Endodermal cell (in vitro differentiated cells): ENCODE data around the gene NEDD4L. TPM values are rescaled to one million over a fixed set of nuclear protein-coding genes. Genes with fewer than 3 reads are reported as not detected.

ENCODE experiments used
- DNase-seq: peaks from one replicate; pipeline ENCODE4 v3.0.0-alpha.2; 2017
- H3K27ac ChIP-seq: 2 replicates; pipeline ENCODE4 v1.5.1; 2013; ENCODE audit warnings: mild to moderate bottlenecking, low read depth, low read length, moderate library complexity
- H3K27me3 ChIP-seq: 2 replicates; pipeline ENCODE4 v1.6.1; 2013; ENCODE audit warnings: mild to moderate bottlenecking, low read length, moderate library complexity; ENCODE audit not compliant: insufficient read depth, control insufficient read depth, poor library complexity, severe bottlenecking
- H3K36me3 ChIP-seq: 2 replicates; pipeline ENCODE4 v1.7.0; 2013; ENCODE audit warnings: mild to moderate bottlenecking, low read length, moderate library complexity; ENCODE audit not compliant: control insufficient read depth, insufficient read depth
- H3K4me1 ChIP-seq: one replicate; pipeline ENCODE4 v1.7.0; 2013; ENCODE audit warnings: low read length; ENCODE audit not compliant: control insufficient read depth, insufficient read depth
- H3K4me3 ChIP-seq: 2 replicates; pipeline ENCODE4 v1.5.1; 2013; ENCODE audit warnings: mild to moderate bottlenecking, low read length, moderate library complexity
- H3K9ac ChIP-seq: 2 replicates; pipeline ENCODE4 v1.6.1; 2013; ENCODE audit warnings: mild to moderate bottlenecking, low read length, moderate library complexity; ENCODE audit not compliant: poor library complexity, severe bottlenecking; ENCODE audit errors: extremely low read depth
- H3K9me3 ChIP-seq: 2 replicates; pipeline ENCODE4 v1.6.1; 2013; ENCODE audit warnings: mild to moderate bottlenecking, low read length, moderate library complexity; ENCODE audit not compliant: control insufficient read depth
- H3K27ac Mint-ChIP-seq: 2 replicates; pipeline ENCODE4 v1.8.0; 2020; ENCODE audit warnings: mixed read lengths
- H3K27me3 Mint-ChIP-seq: 2 replicates; pipeline ENCODE4 v1.8.0; 2021; ENCODE audit warnings: mild to moderate bottlenecking, mixed read lengths; ENCODE audit not compliant: insufficient read depth
- H3K36me3 Mint-ChIP-seq: 2 replicates; pipeline ENCODE4 v1.8.0; 2020; ENCODE audit warnings: low read depth, mixed read lengths
- H3K4me1 Mint-ChIP-seq: 2 replicates; pipeline ENCODE4 v1.8.0; 2020; ENCODE audit warnings: mixed read lengths
- H3K4me3 Mint-ChIP-seq: 2 replicates; pipeline ENCODE4 v1.8.0; 2020; ENCODE audit warnings: mild to moderate bottlenecking, moderate library complexity, mixed read lengths
- H3K9me3 Mint-ChIP-seq: 2 replicates; pipeline ENCODE4 v1.8.0; 2020; ENCODE audit warnings: mild to moderate bottlenecking, mixed read lengths
- WGBS, 2 experiments: methylation state at CpG; one replicate each; pipeline versions ENCODE4 v1.1.5 to v1.1.7; 2013; ENCODE audit warnings: missing lambda C conversion rate in 2 of 2, mixed read lengths in 1 of 2; ENCODE audit not compliant: insufficient coverage in 1 of 2, insufficient read length in 1 of 2; 5-methylcytosine and 5-hydroxymethylcytosine counted together
- total RNA-seq, 2 donors: library from RNA; stranded (reverse); fragmentation: NEBNext Ultra II Directional in 1 of 2; extraction: Animal tissue kit (Norgen Biotek cat#: 25700) in 1 of 2; gene quantifications; 2 replicates in 1 of 2; 3 replicates in 1 of 2; pipeline ENCODE4 v1.2.1, GENCODE V29; 2021
- TF ChIP-seq, protein P1 (sequence below): fragments of 200-600 bp; sonication (generic); conservative IDR thresholded peaks from 2 replicates; pipeline ENCODE4 v1.5.0; 2021; ENCODE audit warnings: antibody characterized with exemption, mild to moderate bottlenecking

The NEDD4L gene
- total RNA-seq, 2 donors from 2014 or later = 70.5 to 75.3 TPM

DNA sequence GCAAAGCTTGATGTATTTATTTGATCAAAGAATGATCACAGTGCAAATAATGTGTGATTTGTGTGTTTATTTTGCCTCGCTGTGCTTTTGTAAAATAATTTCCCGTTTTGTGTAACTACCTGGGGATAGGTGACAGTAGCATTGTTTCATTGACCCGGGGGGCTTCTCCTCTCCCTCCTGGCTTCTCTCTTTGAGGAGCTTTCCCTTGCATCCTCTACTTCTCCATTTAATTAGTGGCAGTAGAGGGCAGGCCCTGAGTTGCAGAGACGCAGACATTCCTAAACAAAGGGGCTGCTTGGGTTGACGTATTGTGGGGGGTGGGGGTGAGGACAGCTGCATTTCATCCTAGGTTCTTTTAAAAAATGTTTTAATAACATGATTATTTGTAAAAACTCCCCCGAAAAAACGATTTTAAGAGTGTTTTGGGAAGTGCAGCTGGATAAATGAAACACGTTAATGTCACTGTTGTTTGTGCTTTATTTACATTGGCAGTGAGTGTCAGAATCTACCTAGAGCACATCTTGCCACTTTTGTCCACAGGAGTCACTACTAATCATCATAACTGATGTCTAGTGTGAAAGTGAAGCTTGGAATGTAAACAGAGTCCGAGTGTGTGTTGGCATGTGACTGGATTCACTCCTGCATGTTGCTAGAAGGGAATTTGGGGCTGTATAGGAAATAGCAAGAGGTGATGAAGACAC, 2.2 kb downstream of the NEDD4L start:
- H3K9ac ChIP-seq = peak overlapping the region; percentile 88
- peak; percentile 71 for DNase-seq
- Mint-ChIP-seq H3K9me3 (no peaks in the 10 kb centered on the region), H3K27ac (peak overlapping the region; percentile 99), H3K27me3 (peaks cover 11% of the 10 kb centered on the region), H3K36me3 (no peaks in the 10 kb centered on the region), H3K4me1 (peaks cover 41% of the 10 kb centered on the region), H3K4me3 (peak overlapping the region; percentile 98)
- H3K36me3 ChIP-seq = no peaks in the 10 kb centered on the region
- 8% methylated on average over 5 to 9 of the region's 9 CpGs for WGBS, 2 experiments
- peaks cover 5% of the 10 kb centered on the region for H3K27me3 ChIP-seq
- H3K4me3 ChIP-seq = peak overlapping the region; percentile 90
- TF ChIP-seq, protein P1, sequence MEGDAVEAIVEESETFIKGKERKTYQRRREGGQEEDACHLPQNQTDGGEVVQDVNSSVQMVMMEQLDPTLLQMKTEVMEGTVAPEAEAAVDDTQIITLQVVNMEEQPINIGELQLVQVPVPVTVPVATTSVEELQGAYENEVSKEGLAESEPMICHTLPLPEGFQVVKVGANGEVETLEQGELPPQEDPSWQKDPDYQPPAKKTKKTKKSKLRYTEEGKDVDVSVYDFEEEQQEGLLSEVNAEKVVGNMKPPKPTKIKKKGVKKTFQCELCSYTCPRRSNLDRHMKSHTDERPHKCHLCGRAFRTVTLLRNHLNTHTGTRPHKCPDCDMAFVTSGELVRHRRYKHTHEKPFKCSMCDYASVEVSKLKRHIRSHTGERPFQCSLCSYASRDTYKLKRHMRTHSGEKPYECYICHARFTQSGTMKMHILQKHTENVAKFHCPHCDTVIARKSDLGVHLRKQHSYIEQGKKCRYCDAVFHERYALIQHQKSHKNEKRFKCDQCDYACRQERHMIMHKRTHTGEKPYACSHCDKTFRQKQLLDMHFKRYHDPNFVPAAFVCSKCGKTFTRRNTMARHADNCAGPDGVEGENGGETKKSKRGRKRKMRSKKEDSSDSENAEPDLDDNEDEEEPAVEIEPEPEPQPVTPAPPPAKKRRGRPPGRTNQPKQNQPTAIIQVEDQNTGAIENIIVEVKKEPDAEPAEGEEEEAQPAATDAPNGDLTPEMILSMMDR = no peak
- no peaks in the 10 kb centered on the region for H3K9me3 ChIP-seq
- H3K27ac ChIP-seq = peak overlapping the region; percentile 42
- peaks cover 8% of the 10 kb centered on the region for H3K4me1 ChIP-seq

DNA sequence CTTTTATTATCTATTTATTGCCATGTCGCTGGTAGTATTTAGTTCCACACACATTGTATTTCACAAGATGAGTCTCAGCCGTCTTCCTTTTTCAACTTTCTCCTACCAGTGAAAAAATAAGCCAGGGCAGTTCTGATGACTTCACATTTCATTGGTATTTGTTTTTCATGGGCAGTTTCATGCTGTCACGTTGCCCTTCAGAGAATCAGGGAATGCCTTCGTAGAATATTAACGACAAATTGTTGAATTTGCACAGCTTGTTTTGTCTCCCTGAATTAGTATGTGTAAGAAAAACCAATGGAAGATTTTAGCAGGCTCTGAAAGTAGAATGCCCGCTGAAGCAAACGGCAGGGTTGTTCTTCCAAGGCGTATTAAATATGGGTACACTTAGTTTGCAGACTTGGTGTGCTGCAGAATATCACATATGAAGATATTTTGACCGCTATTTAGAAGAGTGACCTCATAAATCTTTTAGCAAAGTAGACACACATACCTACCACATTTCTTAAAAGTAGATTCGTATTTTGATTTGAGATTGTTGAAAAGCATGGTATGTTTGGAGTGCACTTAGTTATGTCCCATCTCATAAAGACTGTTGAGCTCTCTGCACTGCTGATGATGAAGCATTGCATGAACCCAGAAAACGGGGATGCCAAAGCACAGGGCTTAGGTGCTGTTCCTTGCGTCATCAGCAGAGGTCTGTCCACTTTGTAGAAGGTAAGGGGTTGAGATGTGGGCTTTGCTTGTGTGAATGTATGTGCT, 2.9 kb downstream of the NEDD4L start:
- Histone ChIP-seq H3K9ac (peak overlapping the region; percentile 88), H3K4me1 (peaks cover 8% of the 10 kb centered on the region), H3K27ac (no peak overlapping the region), H3K9me3 (no peaks in the 10 kb centered on the region), H3K4me3 (peak overlapping the region; percentile 90), H3K27me3 (no peaks in the 10 kb centered on the region), H3K36me3 (no peaks in the 10 kb centered on the region)
- H3K36me3 Mint-ChIP-seq = no peaks in the 10 kb centered on the region
- no peaks in the 10 kb centered on the region for H3K9me3 Mint-ChIP-seq
- 78 to 79% methylated on average over 8 to 12 of the region's 12 CpGs for WGBS, 2 experiments
- H3K4me3 Mint-ChIP-seq = peak overlapping the region; percentile 98
- H3K27me3 Mint-ChIP-seq = peaks cover 7% of the 10 kb centered on the region
- peaks cover 44% of the 10 kb centered on the region for H3K4me1 Mint-ChIP-seq
- H3K27ac Mint-ChIP-seq = no peak overlapping the region
- no peak for DNase-seq
- TF ChIP-seq, protein P1 = peak; percentile 60

DNA sequence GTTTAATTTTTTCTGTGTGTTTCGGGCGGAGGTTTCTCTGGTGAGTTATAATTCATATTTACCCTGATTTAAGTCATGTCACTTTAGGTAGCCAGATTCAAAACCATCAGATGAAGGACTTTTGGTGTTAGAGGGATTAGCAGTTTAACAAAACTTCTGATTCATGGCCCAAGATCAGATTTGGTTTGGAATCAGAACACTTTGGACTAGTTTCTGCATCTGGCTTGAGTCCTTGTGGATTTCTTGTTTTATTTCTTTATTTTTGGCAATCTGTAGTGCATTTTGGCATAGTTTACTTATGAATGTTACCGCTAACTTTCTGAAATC, 3.5 kb downstream of the NEDD4L start:
- Mint-ChIP-seq H3K27me3 (peaks cover 4% of the 10 kb centered on the region), H3K4me1 (peaks cover 48% of the 10 kb centered on the region), H3K27ac (no peak overlapping the region), H3K4me3 (no peak overlapping the region), H3K9me3 (no peaks in the 10 kb centered on the region), H3K36me3 (no peaks in the 10 kb centered on the region)
- Histone ChIP-seq H3K9me3 (no peaks in the 10 kb centered on the region), H3K27ac (no peak overlapping the region), H3K27me3 (no peaks in the 10 kb centered on the region), H3K4me1 (peaks cover 8% of the 10 kb centered on the region), H3K4me3 (no peak overlapping the region), H3K9ac (no peak overlapping the region), H3K36me3 (no peaks in the 10 kb centered on the region)
- 100% methylated on average over 2 of the region's 3 CpGs; no CpG with 5 or more reads in 1 of the 2 experiments for WGBS, 2 experiments
- TF ChIP-seq, protein P1 = peak; percentile 4
- no peak for DNase-seq
